Endothelial cell (in vitro differentiated cells): ENCODE results near the gene CALHM3. TPM values are rescaled to one million over a fixed set of nuclear protein-coding genes. Genes with fewer than 3 reads are reported as not detected.
A peak's percentile ranks its signal among the peaks of the same experiment; 100 is the strongest.

Experiments used
- DNase-seq: peaks from one replicate; pipeline ENCODE4 v3.0.0; 2021; ENCODE audit warnings: low spot score
- H3K27ac Mint-ChIP-seq: one replicate; pipeline ENCODE4 v1.8.0; 2021; ENCODE audit warnings: mixed read lengths, inconsistent platforms; ENCODE audit not compliant: unreplicated experiment
- H3K27me3 Mint-ChIP-seq: one replicate; pipeline ENCODE4 v1.8.0; 2021; ENCODE audit warnings: mild to moderate bottlenecking, moderate library complexity, mixed read lengths, inconsistent platforms; ENCODE audit not compliant: unreplicated experiment
- H3K36me3 Mint-ChIP-seq: one replicate; pipeline ENCODE4 v1.8.0; 2021; ENCODE audit warnings: mild to moderate bottlenecking, low read depth, mixed read lengths, inconsistent platforms; ENCODE audit not compliant: unreplicated experiment
- H3K4me1 Mint-ChIP-seq: one replicate; pipeline ENCODE4 v1.8.0; 2021; ENCODE audit warnings: mild to moderate bottlenecking, mixed read lengths, inconsistent platforms; ENCODE audit not compliant: unreplicated experiment
- H3K4me3 Mint-ChIP-seq: one replicate; pipeline ENCODE4 v1.8.0; 2021; ENCODE audit warnings: mild to moderate bottlenecking, mixed read lengths, inconsistent platforms; ENCODE audit not compliant: unreplicated experiment
- H3K9me3 Mint-ChIP-seq: one replicate; pipeline ENCODE4 v1.8.0; 2021; ENCODE audit warnings: mixed read lengths, inconsistent platforms; ENCODE audit not compliant: unreplicated experiment
- CTCF ChIP-seq: fragments of 200-600 bp; sonication (generic); IDR thresholded peaks from one replicate; pipeline ENCODE4 v1.5.0; 2021; ENCODE audit warnings: antibody characterized with exemption; ENCODE audit not compliant: unreplicated experiment
- total RNA-seq: library from RNA; stranded (reverse); fragmentation: NEBNext Ultra II Directional; extraction: Animal tissue kit (Norgen Biotek cat#: 25700); gene quantifications from one replicate; pipeline ENCODE4 v1.2.1, GENCODE V29; 2021; ENCODE audit not compliant: unreplicated experiment

Gene CALHM3
- total RNA-seq, 1 donor from 2014 or later, result not detected

GRCh38 chr10:103452506-103453230 lies 26.4 kb downstream of the CALHM3 start:
- Mint-ChIP-seq H3K27ac (no peak overlapping the region), H3K36me3 (peaks cover 13% of the 10 kb centered on the region), H3K27me3 (peaks cover 14% of the 10 kb centered on the region), H3K4me1 (peaks cover 19% of the 10 kb centered on the region), H3K9me3 (no peaks in the 10 kb centered on the region), H3K4me3 (no peak overlapping the region)
- DNase-seq, result no peak
- no peak for TF ChIP-seq CTCF

- Mint-ChIP-seq H3K4me3 (no peak within 1 kb of the TSS), H3K4me1 (peaks cover 19% of the 10 kb centered on the region), H3K36me3 (peaks cover 16% of the 10 kb centered on the region), H3K9me3 (no peaks in the 10 kb centered on the region), H3K27ac (no peak within 1 kb of the TSS), H3K27me3 (peaks cover 13% of the 10 kb centered on the region)
- DNase-seq, result peak; percentile 51
- TF ChIP-seq CTCF, result no peak
Observed at GRCh38 chr10:103451831-103452505, 27.1 kb downstream of the CALHM3 start, which contains the start of gene CALHM2. Gene CALHM2 (minus strand): TSS chr10:103452370. CDS start chr10:103449941, 2,429 bp downstream.

GRCh38 chr10:103451091-103451813 lies 27.8 kb downstream of the CALHM3 start:
- no peaks in the 10 kb centered on the region for H3K9me3 Mint-ChIP-seq
- no peak overlapping the region for H3K27ac Mint-ChIP-seq
- TF ChIP-seq CTCF, result no peak

GRCh38 chr10:103450201-103450695 lies 28.8 kb downstream of the CALHM3 start:
- Mint-ChIP-seq H3K36me3 (peaks cover 23% of the 10 kb centered on the region), H3K27me3 (peaks cover 14% of the 10 kb centered on the region), H3K27ac (no peak overlapping the region), H3K9me3 (no peaks in the 10 kb centered on the region), H3K4me3 (no peak overlapping the region), H3K4me1 (peaks cover 19% of the 10 kb centered on the region)
- TF ChIP-seq CTCF, result no peak
- no peak for DNase-seq

More at GRCh38 chr10:103451091-103451813, 27.8 kb downstream of the CALHM3 start:
- H3K36me3 Mint-ChIP-seq, result peaks cover 19% of the 10 kb centered on the region
- no peak for DNase-seq
- H3K27me3 Mint-ChIP-seq, result peaks cover 14% of the 10 kb centered on the region
- peaks cover 19% of the 10 kb centered on the region for H3K4me1 Mint-ChIP-seq
- no peak overlapping the region for H3K4me3 Mint-ChIP-seq
